Panc1 (cell line): Measurements from ENCODE around the gene INTS6L. TPM values are rescaled to one million over a fixed set of nuclear protein-coding genes. Genes with fewer than 3 reads are reported as not detected.

Experiments
- ATAC-seq: fragments of 200-7000 bp; cut with Tn5 transposase; 2 replicates; pipeline ENCODE4 v1.9.1; 2020; ENCODE audit warnings: mild to moderate bottlenecking, moderate library complexity
- BruUV-seq: library from RNA; stranded (reverse); fragments of 400-500 nt; replicated peaks from 2 replicates; lab custom pipeline; 2021; lab: Mats Ljungman, UMichigan
- CTCF ChIA-PET: fragments of 300-600 bp; sonication (Branson Sonifier 250); formaldehyde crosslinking; loops from one replicate; lab custom pipeline; 2022; ENCODE audit warnings: antibody characterized with exemption; lab: Charles Lee
- POLR2A ChIA-PET: fragments of 300-600 bp; sonication (Branson Sonifier 250); formaldehyde crosslinking; loops from one replicate; lab custom pipeline; 2022; ENCODE audit warnings: antibody characterized with exemption; lab: Charles Lee
- DNase-seq: peaks from one replicate; pipeline ENCODE4 v3.0.0-alpha.2; 2010; ENCODE audit warnings: low read depth, low spot score
- H3K27ac ChIP-seq: 2 replicates; pipeline ENCODE4 v1.5.1; 2011; ENCODE audit warnings: mild to moderate bottlenecking, low read length, inconsistent platforms
- H3K27me3 ChIP-seq: fragments of 200-500 bp; sonication (Bioruptor generic); 2 replicates; pipeline ENCODE4 v1.6.0; 2014; ENCODE audit warnings: low read length, inconsistent platforms; ENCODE audit not compliant: control insufficient read depth, insufficient read depth
- H3K36me3 ChIP-seq: fragments of 200-500 bp; sonication (Bioruptor generic); 2 replicates; pipeline ENCODE4 v1.5.1; 2014; ENCODE audit warnings: inconsistent platforms, mild to moderate bottlenecking, low read length, moderate library complexity; ENCODE audit not compliant: control insufficient read depth, insufficient read depth
- H3K4me1 ChIP-seq: 2 replicates; pipeline ENCODE4 v1.5.1; 2011; ENCODE audit warnings: inconsistent platforms, mild to moderate bottlenecking, low read length, moderate library complexity; ENCODE audit not compliant: control insufficient read depth, insufficient read depth
- H3K4me3 ChIP-seq, 2 experiments: 2 replicates each; pipeline ENCODE4 v1.5.1; 2011 to 2012; ENCODE audit warnings: low read depth in 2 of 2, low read length in 2 of 2, mild to moderate bottlenecking in 2 of 2, inconsistent platforms in 1 of 2, moderate library complexity in 1 of 2
- H3K9me3 ChIP-seq: fragments of 200-500 bp; sonication (Bioruptor generic); 2 replicates; pipeline ENCODE4 v1.5.1; 2014; ENCODE audit warnings: low read depth, mild to moderate bottlenecking, inconsistent platforms, low read length, moderate library complexity; ENCODE audit not compliant: control insufficient read depth, insufficient read depth
- CTCF ChIP-seq: fragments of 450-650 bp; IDR thresholded peaks from 2 replicates; pipeline ENCODE4 v1.5.1; 2017; ENCODE audit warnings: mild to moderate bottlenecking
- POLR2AphosphoS5 ChIP-seq: IDR thresholded peaks from 2 replicates; pipeline ENCODE4 v1.6.1; 2012; ENCODE audit warnings: mild to moderate bottlenecking, low read depth, low read length, moderate library complexity
- REST ChIP-seq, 2 experiments: IDR thresholded peaks; 2 replicates each; pipeline ENCODE4 v1.6.1; 2011 to 2012; ENCODE audit warnings: low read depth in 2 of 2, control low read depth in 1 of 2, low read length in 1 of 2, mild to moderate bottlenecking in 1 of 2, moderate library complexity in 1 of 2; ENCODE audit not compliant: insufficient read depth in 1 of 2
- SIN3A ChIP-seq: IDR thresholded peaks from 2 replicates; pipeline ENCODE4 v1.6.1; 2012; ENCODE audit warnings: low read depth, mild to moderate bottlenecking, low read length, moderate library complexity, borderline replicate concordance; ENCODE audit not compliant: insufficient read depth
- TCF7L2 ChIP-seq: IDR thresholded peaks from 2 replicates; pipeline ENCODE4 v1.6.1; 2011; ENCODE audit warnings: mild to moderate bottlenecking, low read depth, low read length, inconsistent platforms
- in situ Hi-C: cut with HindIII; loops from 2 replicates; pipeline ENCODE4 v1.10.0; 2016; ENCODE audit warnings: low sequenced_read_pairs, low pct_unique_long_range_greater_than_20kb
- intact Hi-C: fragments of 100-400 bp; cut with micrococcal nuclease; formaldehyde crosslinking; loops from one replicate; pipeline ENCODE4 v1.10.0; 2022; ENCODE audit not compliant: unreplicated experiment
- total RNA-seq: library from RNA; stranded (reverse); gene quantifications from one replicate; pipeline ENCODE4 v1.2.1, GENCODE V29; 2021; ENCODE audit not compliant: unreplicated experiment

INTS6L gene
- total RNA-seq, 1 experiment from 2014 or later: 19.6 TPM

- TF ChIP-seq POLR2AphosphoS5 (no peak), TCF7L2 (no peak), REST (IDR thresholded peaks at IDR 0.05; ENCODE audit: insufficient read depth in 1 of 2, low read depth in 2 of 2, low read length in 1 of 2) (no peak), SIN3A (no peak), CTCF (no peak)
- BruUV-seq: no TSS peak
- Histone ChIP-seq H3K4me1 (no peaks in the 10 kb centered on the region), H3K4me3 (no peak overlapping the region), H3K9me3 (no peaks in the 10 kb centered on the region), H3K36me3 (no peaks in the 10 kb centered on the region), H3K27me3 (no peaks in the 10 kb centered on the region; the same call in 1 of the 2 replicates), H3K27ac (no peak overlapping the region)
- CTCF ChIA-PET: no interaction called here
- in situ Hi-C loops: no loop called here
- no peak for ATAC-seq
- POLR2A ChIA-PET: no interaction called here
- intact Hi-C loops: loop anchor here (10.0 kb wide), 1 partner anchor 64 kb away; no protein-coding TSS in a partner anchor
- DNase-seq: no peak
Measured at GRCh38 chrX:135490979-135491514, 29.4 kb upstream of the INTS6L start.

GRCh38 chrX:135494453-135494852, 26.0 kb upstream of the INTS6L start:
- Histone ChIP-seq H3K4me1 (no peaks in the 10 kb centered on the region), H3K27ac (no peak overlapping the region), H3K36me3 (no peaks in the 10 kb centered on the region), H3K4me3 (no peak overlapping the region), H3K9me3 (no peaks in the 10 kb centered on the region), H3K27me3 (peaks cover 2% of the 10 kb centered on the region)
- no TSS peak for BruUV-seq
- no peak for ATAC-seq
- CTCF ChIA-PET: no interaction called here
- intact Hi-C loops: loop anchor here (10.0 kb wide), 1 partner anchor 60 kb away; no protein-coding TSS in a partner anchor
- TF ChIP-seq TCF7L2 (no peak), SIN3A (no peak), POLR2AphosphoS5 (no peak), REST (IDR thresholded peaks at IDR 0.05; ENCODE audit: insufficient read depth in 1 of 2, low read depth in 2 of 2, low read length in 1 of 2) (no peak), CTCF (no peak)
- POLR2A ChIA-PET: no interaction called here
- no peak for DNase-seq
- in situ Hi-C loops: no loop called here
